ENCODE data around the gene JARID2. TPM values are rescaled to one million over a fixed set of nuclear protein-coding genes. Genes with fewer than 3 reads are reported as not detected.

Gene JARID2
- total RNA-seq, 1 donor from 2014 or later: 17.9 TPM

DNA sequence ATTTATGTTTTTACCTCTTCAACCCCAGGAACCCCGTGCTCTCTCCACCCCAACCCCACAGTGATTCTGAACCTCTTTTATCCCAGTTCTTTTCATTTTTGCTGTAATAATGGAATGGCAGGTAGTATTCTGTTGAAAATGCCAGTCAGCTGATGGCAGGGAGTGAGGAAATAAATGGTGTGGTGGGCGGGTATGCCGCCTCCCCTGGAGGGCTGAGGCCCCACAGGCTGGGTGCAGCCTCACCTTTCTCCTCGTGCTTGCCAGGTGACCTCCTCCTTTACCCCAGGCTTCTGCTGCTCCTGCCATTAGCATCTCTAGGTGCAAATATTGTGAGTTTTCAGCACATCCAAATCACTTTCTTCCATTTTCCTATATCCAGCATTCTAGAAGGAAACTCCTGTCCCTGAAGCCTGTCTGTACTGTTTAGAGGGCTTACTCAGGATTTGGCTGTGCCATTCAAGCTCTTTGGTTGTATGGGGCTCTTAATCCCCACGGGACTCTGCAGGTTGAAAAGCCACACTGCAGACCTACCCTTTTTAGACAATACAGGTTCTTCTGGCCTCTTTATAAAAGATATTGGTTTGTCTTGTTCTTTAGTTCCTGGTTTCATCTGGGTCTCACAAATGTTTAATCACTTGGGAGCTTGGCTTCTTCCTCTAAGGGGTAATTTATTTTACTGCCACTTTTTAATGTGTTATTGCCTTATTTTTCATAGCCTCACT is 201.8 kb downstream of the JARID2 start:
- no peaks in the 10 kb centered on the region for H3K36me3 ChIP-seq
- no peaks in the 10 kb centered on the region for H3K9me3 ChIP-seq
- TF ChIP-seq POLR2A (IDR thresholded peaks at IDR 0.05) (no peak), POLR2AphosphoS5 (IDR thresholded peaks at IDR 0.05; ENCODE audit: insufficient read depth in 1 of 2, low read depth in 1 of 2) (no peak)
- TF ChIP-seq, protein P1, sequence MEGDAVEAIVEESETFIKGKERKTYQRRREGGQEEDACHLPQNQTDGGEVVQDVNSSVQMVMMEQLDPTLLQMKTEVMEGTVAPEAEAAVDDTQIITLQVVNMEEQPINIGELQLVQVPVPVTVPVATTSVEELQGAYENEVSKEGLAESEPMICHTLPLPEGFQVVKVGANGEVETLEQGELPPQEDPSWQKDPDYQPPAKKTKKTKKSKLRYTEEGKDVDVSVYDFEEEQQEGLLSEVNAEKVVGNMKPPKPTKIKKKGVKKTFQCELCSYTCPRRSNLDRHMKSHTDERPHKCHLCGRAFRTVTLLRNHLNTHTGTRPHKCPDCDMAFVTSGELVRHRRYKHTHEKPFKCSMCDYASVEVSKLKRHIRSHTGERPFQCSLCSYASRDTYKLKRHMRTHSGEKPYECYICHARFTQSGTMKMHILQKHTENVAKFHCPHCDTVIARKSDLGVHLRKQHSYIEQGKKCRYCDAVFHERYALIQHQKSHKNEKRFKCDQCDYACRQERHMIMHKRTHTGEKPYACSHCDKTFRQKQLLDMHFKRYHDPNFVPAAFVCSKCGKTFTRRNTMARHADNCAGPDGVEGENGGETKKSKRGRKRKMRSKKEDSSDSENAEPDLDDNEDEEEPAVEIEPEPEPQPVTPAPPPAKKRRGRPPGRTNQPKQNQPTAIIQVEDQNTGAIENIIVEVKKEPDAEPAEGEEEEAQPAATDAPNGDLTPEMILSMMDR (IDR thresholded peaks at IDR 0.05): no peak
- H3K27me3 ChIP-seq: no peaks in the 10 kb centered on the region
- H3K4me3 ChIP-seq: no peak overlapping the region
- DNase-seq (ENCODE audit: extremely low spot score in 2 of 2): no peak
- intact Hi-C loops (cut with DNase I): no loop called here
- no peak overlapping the region for H3K27ac ChIP-seq
- peaks cover 29% of the 10 kb centered on the region for H3K4me1 ChIP-seq

GRCh38 chr6:15449011-15449410 is 203.1 kb downstream of the JARID2 start:
- Histone ChIP-seq H3K27ac (no peak overlapping the region), H3K9me3 (no peaks in the 10 kb centered on the region), H3K4me3 (no peak overlapping the region), H3K4me1 (peaks cover 25% of the 10 kb centered on the region), H3K36me3 (no peaks in the 10 kb centered on the region), H3K27me3 (no peaks in the 10 kb centered on the region)
- DNase-seq (ENCODE audit: extremely low spot score in 2 of 2): no peak
- TF ChIP-seq POLR2A (IDR thresholded peaks at IDR 0.05) (no peak), POLR2AphosphoS5 (IDR thresholded peaks at IDR 0.05; ENCODE audit: insufficient read depth in 1 of 2, low read depth in 1 of 2) (no peak)
- TF ChIP-seq, protein P1 (IDR thresholded peaks at IDR 0.05): no peak
- intact Hi-C loops (cut with DNase I): no loop called here

DNA sequence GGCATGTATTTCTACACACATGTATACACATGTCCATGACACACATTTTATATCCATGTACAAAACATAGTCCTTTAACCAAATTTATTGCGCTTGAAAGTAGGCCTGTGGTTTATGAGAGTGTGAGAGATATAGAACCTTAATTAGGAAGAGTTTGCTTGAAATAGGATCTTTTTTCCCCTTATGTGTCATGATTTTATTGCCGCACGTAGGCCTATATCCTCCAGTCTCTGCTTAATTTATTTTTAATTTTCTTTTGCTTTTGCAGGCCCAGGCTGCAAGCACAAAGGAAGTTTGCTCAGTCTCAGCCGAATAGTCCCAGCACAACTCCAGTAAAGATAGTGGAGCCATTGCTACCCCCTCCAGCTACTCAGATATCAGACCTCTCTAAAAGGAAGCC is 205.9 kb downstream of the JARID2 start:
- Histone ChIP-seq H3K36me3 (no peaks in the 10 kb centered on the region), H3K27me3 (no peaks in the 10 kb centered on the region), H3K4me3 (no peak overlapping the region), H3K27ac (no peak overlapping the region), H3K9me3 (no peaks in the 10 kb centered on the region), H3K4me1 (peaks cover 13% of the 10 kb centered on the region)
- no peak for DNase-seq (ENCODE audit: extremely low spot score in 2 of 2)
- intact Hi-C loops (cut with DNase I): no loop called here
- TF ChIP-seq POLR2A (IDR thresholded peaks at IDR 0.05) (no peak), POLR2AphosphoS5 (IDR thresholded peaks at IDR 0.05; ENCODE audit: insufficient read depth in 1 of 2, low read depth in 1 of 2) (no peak)
- TF ChIP-seq, protein P1 (IDR thresholded peaks at IDR 0.05): no peak

- Histone ChIP-seq H3K27ac (no peak overlapping the region), H3K27me3 (no peaks in the 10 kb centered on the region), H3K4me3 (no peak overlapping the region)
These were observed 206.5 kb downstream of the JARID2 start for GRCh38 chr6:15452182-15452941.

More at GRCh38 chr6:15452182-15452941, 206.5 kb downstream of the JARID2 start:
- Histone ChIP-seq H3K36me3 (no peaks in the 10 kb centered on the region), H3K9me3 (no peaks in the 10 kb centered on the region), H3K4me1 (peaks cover 13% of the 10 kb centered on the region)
- TF ChIP-seq POLR2A (IDR thresholded peaks at IDR 0.05): no peak
- no peak for TF ChIP-seq POLR2AphosphoS5 (IDR thresholded peaks at IDR 0.05; ENCODE audit: insufficient read depth in 1 of 2, low read depth in 1 of 2)
- TF ChIP-seq, protein P1 (IDR thresholded peaks at IDR 0.05): no peak
- no peak for DNase-seq (ENCODE audit: extremely low spot score in 2 of 2)
- intact Hi-C loops (cut with DNase I): no loop called here
